Inferior parietal cortex (tissue), 1 donor: ENCODE data around the gene PRR22.
"Not testable (repeated sequence)": the region's sequence is repeated elsewhere in the genome, so short reads cannot be mapped to it uniquely, and the experiment has no call there.

Experiments
- DNase-seq: peaks from one replicate; pipeline ENCODE4 v3.0.0-alpha.2; 2016; ENCODE audit errors: extremely low spot score

The PRR22 gene

DNA sequence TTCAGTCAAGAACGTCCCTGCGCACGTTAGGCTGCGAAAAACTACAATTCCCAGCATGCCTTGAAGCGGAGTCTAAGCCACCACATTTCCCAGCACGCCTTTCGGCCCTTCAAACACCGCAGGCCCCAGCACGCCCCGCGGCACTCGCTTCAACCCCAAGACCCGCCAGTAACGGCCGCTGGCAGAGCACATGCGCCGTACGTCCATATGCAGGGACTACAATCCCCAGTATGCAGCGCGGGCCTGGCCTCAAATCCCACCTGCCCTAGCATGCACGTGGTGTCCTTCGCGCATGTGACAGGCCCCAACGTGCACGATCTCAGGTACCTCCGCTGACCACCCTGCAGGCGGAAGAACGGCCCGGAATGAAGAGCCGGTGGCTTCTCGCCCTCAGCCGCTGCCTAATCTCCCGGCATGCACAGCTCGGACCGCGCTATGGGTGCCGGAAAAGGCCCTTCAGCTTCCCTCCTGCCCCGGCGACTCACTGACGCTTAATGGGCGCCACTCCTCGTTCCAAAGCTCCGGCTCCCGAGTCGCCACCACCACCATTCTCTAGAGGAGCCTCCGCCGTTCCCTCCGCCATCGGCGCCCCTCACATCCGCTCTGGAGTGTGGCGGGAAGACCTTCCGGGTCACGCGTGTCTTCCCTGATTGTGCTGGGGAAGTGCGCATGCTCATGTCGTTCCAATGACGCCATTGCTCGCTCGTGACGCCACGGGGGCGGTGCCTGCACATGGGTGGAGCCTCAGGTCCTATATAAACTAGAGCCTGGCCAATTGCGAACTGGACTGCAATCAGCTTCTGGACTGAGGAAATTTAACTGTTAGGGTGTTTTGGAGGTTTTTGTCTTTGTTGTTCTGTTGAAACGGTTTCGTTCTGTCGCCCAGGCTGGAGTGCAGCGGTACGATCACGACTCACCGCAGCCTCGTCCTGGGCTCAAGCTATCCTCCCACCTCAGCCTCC, 6.3 kb upstream of the PRR22 start, which contains the start of gene DUS3L:
Gene DUS3L (minus strand): TSS at position 605 of the 962 bp plus-strand sequence. CDS start 22 bp downstream, at position 583.
- DNase-seq = peak; percentile 96

DNA sequence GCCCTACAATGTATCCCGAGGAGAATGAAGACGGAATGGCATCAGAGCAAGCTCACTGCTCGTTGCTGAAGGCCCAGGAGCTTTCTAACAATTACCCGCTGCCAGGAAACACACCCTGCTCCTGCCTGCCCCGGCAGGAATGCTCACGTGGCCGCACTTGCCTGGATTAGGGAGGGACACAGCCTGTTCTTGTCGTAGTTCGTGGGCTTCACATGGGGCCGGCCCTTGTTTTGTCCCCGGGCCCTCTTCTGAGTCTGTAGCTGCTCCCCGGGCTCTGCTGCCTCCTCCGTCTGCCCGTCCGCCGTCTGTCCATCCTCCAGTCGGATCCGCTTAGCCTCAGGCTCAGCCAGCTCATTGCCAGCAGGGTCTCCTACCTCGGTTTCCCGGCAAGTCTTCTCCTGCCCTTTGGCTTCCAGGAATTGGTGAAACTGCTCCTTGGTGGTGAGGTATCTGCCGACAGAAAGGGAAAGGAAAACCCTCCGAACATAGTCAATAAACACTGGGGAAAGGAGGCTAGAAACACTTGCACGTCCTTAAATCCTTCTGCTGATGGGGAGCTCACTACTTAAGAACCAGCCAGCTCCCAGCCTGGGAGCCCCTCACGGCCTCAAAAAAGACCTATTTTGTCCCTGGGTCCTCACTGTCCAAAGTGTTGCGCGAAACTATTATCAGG, 5.5 kb upstream of the PRR22 start:
- DNase-seq = no peak

DNA sequence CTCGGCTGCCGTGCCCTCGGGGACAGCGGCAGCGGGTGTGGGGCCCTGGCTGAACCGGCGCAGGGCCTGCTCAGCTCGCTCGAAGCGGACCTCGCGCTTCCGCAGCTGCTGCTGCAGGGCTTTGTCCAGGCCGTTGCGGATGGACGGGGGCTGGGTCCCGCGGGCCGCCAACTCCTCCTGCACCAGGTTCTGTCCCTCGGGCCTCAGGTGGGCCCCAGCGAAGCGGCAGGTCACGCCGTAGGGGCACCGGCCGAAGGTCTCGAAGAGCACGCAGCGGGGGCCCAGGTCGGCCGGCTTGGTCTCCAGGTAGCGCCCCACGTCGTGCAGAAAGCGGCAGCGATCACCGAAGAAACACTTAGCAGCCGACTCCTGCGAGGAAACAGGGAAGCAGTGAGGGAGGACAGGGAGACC, 4.8 kb upstream of the PRR22 start:
- DNase-seq = no peak

DNA sequence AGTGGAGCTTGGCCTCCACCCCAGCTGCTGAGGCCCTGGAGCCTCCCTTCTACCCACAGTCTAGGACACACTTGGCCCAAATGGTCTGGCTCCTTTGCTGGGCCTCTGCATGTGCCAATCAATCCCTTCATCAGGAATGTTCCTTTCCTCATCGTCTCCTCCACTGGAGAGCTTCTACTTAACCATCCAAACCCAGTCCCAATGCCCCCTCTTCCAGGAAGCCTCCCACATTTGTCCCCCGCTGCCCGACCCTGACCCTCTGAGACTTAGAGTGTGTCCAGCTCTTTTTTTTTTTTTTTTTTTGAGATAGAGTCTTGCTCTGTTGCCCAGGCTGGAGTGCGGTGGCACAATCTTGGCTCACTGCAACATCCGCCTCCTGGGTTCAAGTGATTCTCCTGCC, 3.9 kb upstream of the PRR22 start:
- no peak for DNase-seq

DNA sequence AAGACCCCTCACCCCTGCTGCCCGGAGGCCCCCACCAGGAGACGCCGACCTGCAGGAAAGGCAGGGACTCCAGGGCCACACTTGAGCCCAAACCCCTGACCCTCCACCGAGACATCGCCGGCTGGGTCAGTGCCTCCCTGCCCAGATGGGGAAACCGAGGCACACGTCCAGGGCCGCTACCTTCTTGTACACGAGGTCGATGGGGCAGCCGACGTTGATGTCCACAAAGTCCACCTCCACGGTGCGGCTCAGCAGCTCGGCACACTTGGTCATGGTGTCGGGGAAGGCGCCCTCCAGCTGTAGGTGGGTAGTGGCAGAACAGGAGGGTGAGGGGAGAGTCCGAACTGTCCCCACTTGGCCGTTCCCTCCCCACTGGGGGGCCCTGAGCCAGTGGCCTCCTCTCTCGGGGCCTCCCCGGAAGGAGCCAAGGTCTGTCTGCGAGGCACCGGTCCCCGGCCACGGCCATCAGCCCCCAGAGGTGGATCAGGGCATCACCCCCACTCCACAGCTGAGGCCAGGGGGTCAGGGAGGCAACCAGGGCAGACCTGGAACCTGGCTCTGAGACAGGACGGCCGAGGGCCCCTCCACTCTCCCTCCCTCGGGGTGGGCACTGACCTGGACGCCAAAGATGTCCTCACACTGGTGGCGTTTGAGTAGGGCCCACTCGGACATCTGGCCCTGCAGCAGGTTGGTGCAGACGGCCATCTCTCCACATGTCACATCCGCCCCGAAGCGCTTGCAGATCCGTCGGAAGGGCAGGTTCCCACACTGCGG, 3.0 kb upstream of the PRR22 start:
- DNase-seq = no peak

DNA sequence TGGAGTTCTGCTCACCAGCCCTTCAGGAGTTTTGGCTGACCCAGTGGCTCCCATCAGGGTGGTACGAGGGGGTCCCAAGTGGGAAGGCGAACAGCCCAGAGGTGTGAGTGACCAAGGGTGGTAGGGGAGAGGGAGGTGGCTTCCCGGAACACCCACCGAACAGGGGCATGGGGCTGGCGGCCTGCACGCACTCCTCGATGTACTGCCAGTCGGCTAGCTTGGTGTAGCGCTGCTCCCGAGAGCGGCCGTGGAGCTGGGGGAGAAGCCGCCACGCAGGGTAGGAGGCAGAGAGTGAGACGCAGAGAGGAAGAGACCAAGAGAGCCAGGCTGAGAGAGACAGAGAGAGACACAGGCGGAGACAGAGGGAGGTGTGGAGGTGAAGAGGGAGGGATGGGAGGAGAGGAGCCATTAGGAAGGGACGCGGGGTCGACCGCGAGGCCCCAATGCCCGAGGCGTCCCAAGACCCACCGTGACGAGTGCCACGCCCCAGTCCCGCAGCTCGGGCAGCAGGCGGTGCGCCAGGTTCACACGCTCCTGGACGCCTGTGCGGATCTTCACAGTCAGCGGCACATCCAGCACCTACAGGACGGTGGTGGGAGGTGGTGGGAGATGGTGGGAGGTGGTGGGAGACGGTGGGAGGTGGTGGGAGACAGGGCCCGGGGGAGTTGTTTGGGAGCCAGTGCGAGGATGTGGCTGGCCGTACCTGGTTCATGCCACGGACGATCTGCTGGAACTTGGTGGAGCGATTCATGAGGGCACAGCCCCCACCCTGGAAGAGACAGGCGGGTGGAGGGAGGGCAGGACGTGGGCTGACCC, 2.3 kb upstream of the PRR22 start:
- no peak for DNase-seq

DNA sequence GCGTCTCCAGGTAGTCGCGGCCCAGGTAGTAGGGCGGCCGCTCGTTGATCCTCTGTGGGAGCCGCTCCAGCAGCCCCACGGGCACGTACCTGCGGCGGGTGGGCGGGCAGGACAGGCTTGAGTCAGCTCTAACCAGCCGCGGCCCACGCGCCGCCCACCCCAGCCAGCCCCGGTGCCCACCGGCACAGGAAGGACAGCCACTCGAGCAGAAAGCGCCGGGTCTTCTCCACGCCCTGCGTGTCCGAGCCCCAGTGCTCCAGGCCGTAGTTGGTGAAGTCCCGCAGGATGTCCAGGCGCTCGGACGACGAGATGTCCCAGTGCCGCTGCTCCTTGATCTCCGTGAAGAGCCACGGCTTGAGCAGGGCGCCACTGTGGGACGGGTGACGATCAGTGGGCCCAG, 877 bp upstream of the PRR22 start:
- no peak for DNase-seq

DNA sequence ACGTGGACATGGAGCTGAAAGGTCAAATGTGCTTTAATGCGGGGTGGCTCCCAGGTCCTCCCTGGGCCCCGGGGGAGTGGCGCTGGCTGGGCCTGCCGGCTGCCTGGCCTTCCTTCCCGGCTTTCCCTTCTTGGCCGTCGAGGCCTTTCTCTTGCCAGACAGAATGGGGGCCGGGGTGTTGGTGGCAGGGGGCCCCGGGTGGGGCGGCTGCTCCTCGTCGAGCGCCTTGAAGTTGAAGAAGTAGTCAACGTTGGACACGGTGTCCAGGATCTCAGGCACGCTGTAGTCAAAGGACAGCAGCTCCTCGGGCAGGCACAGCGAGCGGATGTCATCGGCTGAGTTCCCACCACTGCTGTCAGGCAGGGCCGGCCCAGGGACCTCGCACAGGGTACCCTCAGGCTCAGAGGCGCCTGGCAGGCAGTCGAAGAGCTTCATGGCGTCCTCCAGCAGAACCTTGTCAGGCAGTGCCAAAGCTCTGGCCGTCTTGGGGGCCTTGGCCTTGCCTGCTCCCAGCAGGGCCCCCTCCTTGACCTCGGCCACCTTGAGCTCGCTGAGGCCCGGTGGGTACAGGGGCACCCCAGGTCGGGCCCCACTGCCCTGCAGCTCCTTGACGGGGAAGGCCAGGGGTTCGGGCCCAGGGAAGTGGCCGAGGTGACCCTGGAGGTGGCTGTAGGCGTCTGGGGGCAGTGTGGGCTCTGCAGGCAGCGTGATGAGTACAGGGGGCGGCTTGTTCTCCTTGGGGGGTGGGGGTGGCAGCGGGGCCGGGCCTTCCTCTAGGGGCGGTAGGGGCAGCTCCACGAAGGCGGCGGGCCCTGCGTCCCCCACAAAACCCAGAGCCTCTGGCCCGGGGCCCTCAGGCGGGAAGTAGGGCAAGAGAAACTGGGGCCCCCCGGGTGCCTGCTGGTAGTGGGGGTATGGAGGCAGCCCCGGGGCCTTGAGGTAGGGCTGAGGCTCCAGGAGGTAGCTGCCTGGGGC, 1.3 kb downstream of the PRR22 start:
- no peak for DNase-seq

DNA sequence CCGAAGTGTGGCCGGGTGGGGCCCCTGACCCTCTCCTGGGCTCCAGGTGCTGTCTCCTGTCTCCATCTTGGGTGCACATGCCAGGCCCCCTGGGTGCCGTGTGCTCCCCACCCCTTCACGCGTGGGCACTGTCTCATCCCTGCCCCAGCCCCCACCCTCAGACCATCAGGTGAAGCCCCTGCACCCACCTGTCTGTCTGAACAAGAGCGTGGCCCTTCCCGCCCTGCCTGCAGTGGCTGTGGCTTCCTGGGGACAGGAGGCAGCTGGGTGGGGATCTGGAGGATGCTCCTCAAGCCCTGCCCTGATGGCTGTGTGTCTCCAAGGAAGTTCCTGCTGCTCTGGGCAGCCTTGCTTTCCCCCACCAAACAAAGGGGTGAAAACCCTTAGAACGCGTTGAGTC, 2.2 kb downstream of the PRR22 start:
- DNase-seq = no peak

DNA sequence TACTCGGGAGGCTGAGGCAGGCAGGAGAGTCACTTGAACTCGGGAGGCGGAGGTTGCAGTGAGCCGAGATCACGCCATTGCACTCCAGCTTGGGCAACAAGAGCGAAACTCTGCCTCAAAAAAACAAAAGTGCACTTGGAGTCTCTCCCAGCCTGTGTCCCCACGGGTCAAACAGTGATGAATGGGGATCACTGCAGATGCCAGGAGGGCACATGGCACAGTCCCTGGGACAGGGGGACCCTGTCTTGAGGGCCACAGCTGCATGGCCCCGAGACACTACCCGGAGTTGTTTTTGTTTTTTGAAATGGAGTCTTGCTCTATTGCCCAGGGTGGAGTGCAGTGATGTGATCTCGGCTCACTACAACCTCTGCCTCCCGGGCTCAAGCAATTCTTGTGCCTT, 3.6 kb downstream of the PRR22 start:
- DNase-seq = not testable (repeated sequence)

DNA sequence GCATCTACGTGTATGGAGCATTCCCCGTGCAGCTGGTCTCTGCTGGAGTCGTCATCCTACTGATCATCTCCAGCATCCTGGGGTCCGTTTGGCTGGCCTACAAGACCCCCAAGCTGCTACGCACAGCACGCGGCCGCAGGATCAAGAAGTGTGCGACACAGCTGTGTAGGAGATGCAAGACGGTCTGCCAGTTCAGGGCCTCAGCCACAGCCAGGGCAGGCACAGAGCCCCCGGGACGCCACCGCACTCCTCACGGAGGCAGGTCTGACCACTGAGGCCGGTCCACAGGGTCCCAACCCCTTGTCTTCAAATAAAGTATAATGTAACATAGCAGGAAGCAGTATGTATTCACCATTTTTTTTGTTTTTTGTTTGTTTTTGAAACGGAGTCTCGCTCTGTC, 6.1 kb downstream of the PRR22 start:
- no peak for DNase-seq

DNA sequence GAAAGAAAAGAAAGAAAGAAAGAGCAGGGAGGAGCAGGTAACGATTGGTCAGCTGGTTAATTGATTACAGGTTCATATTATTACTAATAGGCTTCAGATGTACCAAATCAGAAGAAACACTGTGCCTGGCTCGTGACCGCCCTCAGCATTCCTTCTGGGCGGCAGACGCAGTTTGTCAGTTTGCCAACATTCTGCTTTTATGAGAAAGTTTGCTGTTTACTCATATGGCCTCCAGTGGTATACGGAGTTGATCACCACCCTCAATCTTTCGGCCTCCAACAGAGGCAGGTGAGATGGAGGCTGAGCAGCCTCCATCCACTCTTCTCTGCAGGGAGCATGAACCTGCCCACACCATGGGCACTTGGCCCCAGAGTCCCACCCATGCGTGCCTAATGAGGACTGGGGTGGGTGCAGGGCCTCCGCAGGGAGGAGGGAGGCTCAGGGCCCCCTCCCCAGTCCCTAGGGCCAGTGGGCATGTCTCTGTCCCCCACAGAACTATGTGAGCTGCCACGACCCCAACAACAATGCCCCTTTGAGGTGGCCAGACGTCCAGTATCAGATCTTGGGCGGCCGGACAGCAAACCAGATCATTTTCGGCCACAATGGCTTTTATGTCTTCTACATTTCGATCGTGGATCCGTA, 8.8 kb downstream of the PRR22 start:
- no peak for DNase-seq

DNA sequence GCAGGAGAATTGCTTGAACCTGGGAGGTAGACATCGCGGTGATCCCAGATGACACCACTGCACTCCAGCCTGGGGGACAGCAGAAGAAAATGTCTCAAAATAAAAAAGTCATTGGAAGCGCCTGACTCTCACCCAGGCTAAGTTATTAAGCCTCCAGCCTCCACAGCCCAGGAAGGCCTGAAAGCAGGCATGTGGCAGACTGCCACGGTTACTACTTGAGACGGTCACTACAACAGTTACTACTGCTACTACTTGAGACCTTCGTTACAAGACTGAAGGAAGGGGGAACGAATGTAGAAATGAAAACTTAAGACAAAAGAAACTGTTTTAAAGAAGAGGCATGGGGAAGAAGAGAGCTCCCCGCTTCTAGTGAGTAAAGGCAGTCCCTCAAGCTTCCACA, 9.6 kb downstream of the PRR22 start:
- DNase-seq = no peak

DNA sequence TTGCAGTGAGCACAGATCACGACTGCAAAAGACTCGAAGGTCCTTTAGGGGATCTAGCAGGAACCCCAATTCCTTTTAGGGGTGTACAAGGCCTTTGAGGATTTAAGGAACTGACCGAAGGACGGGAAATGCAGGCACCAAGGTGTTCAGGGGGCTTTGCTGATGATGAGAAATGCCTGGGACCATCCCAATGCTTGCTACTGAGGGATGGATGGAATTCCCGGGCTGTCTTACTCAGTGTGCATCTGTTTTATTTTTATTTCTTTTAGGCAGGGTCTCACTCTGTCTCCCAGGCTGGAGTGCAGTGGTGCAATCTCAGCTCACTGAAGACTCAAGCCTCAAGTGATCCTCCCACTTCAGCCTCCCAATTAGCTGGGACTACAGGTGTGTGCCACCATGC, 11.3 kb downstream of the PRR22 start:
- no peak for DNase-seq

DNA sequence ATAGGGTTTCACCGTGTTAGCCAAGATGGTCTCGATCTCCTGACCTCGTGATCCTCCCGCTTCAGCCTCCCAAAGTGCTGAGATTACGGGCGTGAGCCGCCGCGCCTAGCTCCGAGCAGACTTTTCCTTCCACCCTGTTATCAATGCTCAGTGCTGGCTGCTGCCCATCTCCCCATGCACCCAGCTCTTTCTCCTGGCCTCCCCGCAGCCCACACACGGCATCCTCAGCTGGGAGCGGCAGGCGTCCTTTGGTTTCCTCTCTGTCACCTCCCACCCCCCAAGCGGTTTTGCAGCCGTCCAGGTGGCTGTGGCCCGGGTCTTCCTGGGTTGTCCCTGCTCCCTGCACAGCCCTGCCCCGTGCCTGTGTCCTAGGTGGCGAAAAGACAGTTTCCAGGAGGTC, 12.1 kb downstream of the PRR22 start:
- DNase-seq = no peak

DNA sequence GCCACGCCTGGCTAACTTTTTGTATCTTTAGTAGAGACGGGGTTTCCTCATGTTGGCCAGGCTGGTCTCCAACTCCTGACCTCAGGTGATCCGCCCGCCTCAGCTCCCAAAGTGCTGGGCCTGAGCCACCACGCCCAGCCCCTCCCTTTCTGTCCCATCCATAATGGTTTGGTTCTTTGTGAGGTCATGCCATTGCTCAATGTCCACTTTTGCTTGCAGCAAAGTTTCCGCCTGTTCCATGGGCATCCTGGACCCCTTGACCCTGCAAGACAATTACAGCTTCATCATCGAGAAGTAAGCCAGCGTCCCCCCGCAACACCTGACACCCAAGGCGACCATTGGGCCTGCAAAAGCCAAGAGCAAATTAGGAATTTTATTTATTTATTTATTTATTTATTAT, 16.6 kb downstream of the PRR22 start:
- no peak for DNase-seq

DNA sequence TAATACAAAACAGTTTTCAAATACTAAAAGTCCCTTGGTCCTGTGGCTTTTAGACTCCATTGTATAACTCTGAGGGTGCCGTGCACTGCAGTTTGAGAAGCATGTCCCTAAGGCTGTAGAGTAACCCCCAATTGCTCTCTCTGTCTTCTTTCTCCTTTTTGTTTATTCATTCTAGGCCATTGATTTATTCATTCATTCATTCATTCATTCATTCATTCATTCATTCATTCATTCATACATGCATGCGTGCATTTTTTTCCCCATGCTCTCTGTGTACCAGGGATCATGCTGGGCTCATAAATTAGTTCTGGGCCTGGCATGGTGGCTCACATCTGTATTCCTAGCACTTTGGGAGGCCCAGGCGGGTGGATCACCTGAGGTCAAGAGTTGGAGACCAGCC, 19.3 kb downstream of the PRR22 start:
- DNase-seq = no peak

DNA sequence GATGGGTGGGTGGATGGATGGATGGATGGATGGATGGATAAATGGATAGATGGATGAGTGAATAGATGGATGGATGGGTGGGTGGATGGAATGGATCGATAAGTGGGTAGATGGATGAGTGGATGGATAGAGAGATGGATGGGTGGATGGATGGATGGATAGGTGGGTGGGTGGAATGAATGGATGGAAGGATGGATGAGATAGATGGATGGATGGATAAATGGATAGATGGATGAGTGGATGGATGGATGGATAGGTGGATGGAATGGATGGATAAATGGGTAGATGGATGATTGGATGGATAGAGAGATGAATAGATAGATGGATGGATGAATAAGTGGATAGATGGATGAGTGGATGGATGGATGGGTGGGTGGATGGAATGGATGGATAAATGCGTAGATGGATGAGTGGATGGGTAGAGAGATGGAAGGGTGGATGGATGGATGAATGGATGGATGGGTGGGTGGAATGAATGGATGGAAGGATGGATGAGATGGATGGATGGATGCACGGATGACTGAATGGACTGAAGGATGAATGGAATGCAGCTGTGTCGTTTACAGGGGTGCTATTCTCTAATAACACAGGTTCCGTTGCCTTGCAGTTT, 21.8 kb downstream of the PRR22 start:
- no peak for DNase-seq

DNA sequence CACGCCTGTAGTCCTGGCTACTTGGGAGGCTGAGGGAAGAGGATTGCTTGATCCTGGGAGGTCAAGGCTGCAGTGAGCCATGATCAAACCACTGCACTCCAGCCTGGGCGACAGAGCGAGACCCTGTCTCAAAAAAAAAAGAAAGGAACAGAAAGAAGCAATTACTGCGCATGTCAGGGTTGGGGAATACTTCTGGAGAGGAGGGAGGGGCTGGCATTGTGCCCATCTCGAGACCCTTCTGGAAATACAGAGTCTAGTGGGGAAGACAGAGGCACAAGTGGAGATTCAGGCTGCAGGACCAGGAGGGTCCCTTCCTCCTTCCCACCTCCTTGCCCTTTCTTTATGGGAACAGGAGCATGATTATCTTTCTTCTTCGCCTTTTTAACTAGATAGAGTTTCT, 30.8 kb downstream of the PRR22 start:
- no peak for DNase-seq
